Frontal cortex (tissue), 4 donors: ENCODE measurements around the gene PRMT3. TPM values are rescaled to one million over a fixed set of nuclear protein-coding genes. Genes with fewer than 3 reads are reported as not detected.
"Not testable (repeated sequence)": the region's sequence is repeated elsewhere in the genome, so short reads cannot be mapped to it uniquely, and the experiment has no call there.

Experiments used
- DNase-seq, 2 donors: peaks; one replicate each; pipeline ENCODE4 v3.0.0; 2012; ENCODE audit warnings: low spot score in 2 of 2
- FAIRE-seq: peaks from 2 replicates; lab custom pipeline; 2012; peaks lifted over from hg19 to GRCh38; lab: Jason Lieb, UNC
- total RNA-seq: library from RNA; depleted of rRNA; stranded (reverse); fragments of >200 nt; gene quantifications from one replicate; pipeline ENCODE4 v1.2.3, GENCODE V29; 2014
- donor health status: control.
- donor health status: control.
- donor health status: control.

PRMT3 gene
- total RNA-seq, 1 donor from 2014 or later = 23.6 TPM

- DNase-seq (no peak), FAIRE-seq (no peak)
Observed at GRCh38 chr11:20493340-20493739, 105.8 kb downstream of the PRMT3 start.

- FAIRE-seq (no peak), DNase-seq (no peak)
Observed at GRCh38 chr11:20497124-20497792, 109.7 kb downstream of the PRMT3 start.

- FAIRE-seq = no peak
- no peak for DNase-seq
Observed at GRCh38 chr11:20501252-20501651, 113.7 kb downstream of the PRMT3 start.

GRCh38 chr11:20501971-20502370, 114.5 kb downstream of the PRMT3 start:
- FAIRE-seq (no peak), DNase-seq (no peak)

GRCh38 chr11:20511982-20512381, 124.5 kb downstream of the PRMT3 start:
- no peak for FAIRE-seq

GRCh38 chr11:20512869-20513268, 125.4 kb downstream of the PRMT3 start:
- FAIRE-seq (no peak), DNase-seq (no peak)

More at GRCh38 chr11:20511982-20512381, 124.5 kb downstream of the PRMT3 start:
- no peak for DNase-seq

GRCh38 chr11:20518323-20518834, 130.9 kb downstream of the PRMT3 start:
- FAIRE-seq = no peak

GRCh38 chr11:20522536-20522935, 135.0 kb downstream of the PRMT3 start:
- FAIRE-seq (no peak), DNase-seq (no peak)

More at GRCh38 chr11:20518323-20518834, 130.9 kb downstream of the PRMT3 start:
- no peak for DNase-seq

- DNase-seq = no peak
- FAIRE-seq = no peak
Observed at GRCh38 chr11:20529757-20530156, 142.2 kb downstream of the PRMT3 start.

- FAIRE-seq (no peak), DNase-seq (no peak)
Observed at GRCh38 chr11:20530942-20531703, 143.6 kb downstream of the PRMT3 start.

GRCh38 chr11:20535271-20535881, 147.9 kb downstream of the PRMT3 start:
- FAIRE-seq (no peak), DNase-seq (no peak)

GRCh38 chr11:20536365-20536764, 148.8 kb downstream of the PRMT3 start:
- DNase-seq (no peak), FAIRE-seq (no peak)

GRCh38 chr11:20536784-20537183, 149.3 kb downstream of the PRMT3 start:
- no peak for DNase-seq
- no peak for FAIRE-seq

- DNase-seq (no peak), FAIRE-seq (no peak)
Observed at GRCh38 chr11:20541503-20541902, 154.0 kb downstream of the PRMT3 start.

- no peak for DNase-seq
- no peak for FAIRE-seq
Observed at GRCh38 chr11:20544603-20545237, 157.2 kb downstream of the PRMT3 start.

GRCh38 chr11:20547411-20547810, 159.9 kb downstream of the PRMT3 start:
- no peak for FAIRE-seq

GRCh38 chr11:20551096-20551495, 163.6 kb downstream of the PRMT3 start:
- DNase-seq (no peak), FAIRE-seq (no peak)

More at GRCh38 chr11:20547411-20547810, 159.9 kb downstream of the PRMT3 start:
- no peak for DNase-seq

GRCh38 chr11:20555783-20556182, 168.3 kb downstream of the PRMT3 start:
- FAIRE-seq = no peak
- DNase-seq = no peak

GRCh38 chr11:20556396-20556795, 168.9 kb downstream of the PRMT3 start:
- FAIRE-seq, DNase-seq: not testable (repeated sequence)

- no peak for FAIRE-seq
- no peak for DNase-seq
Observed at GRCh38 chr11:20558741-20559140, 171.2 kb downstream of the PRMT3 start.
